Activated CD4-positive, alpha-beta memory T cell treated with anti-CD3 and anti-CD28 coated beads for 36 hours (primary cell): ENCODE data around the gene CADM2. TPM values are rescaled to one million over a fixed set of nuclear protein-coding genes. Genes with fewer than 3 reads are reported as not detected.

Experiments used
- CTCF ChIA-PET: fragments of 350-600 bp; sonication (Branson Sonifier 250); formaldehyde crosslinking; loops from one replicate; lab custom pipeline; 2021; ENCODE audit warnings: antibody characterized with exemption, inconsistent platforms; lab: Charles Lee
- POLR2A ChIA-PET: fragments of 350-600 bp; sonication (Branson Sonifier 250); formaldehyde crosslinking; loops from one replicate; lab custom pipeline; 2021; ENCODE audit warnings: antibody characterized with exemption; lab: Charles Lee
- DNase-seq: peaks from one replicate; pipeline ENCODE4 v3.0.0-alpha.2; 2020
- H3K27ac Mint-ChIP-seq: one replicate; pipeline ENCODE4 v1.8.0; 2021; ENCODE audit warnings: mixed read lengths
- H3K27me3 Mint-ChIP-seq: one replicate; pipeline ENCODE4 v1.8.0; 2021; ENCODE audit warnings: mixed read lengths
- H3K36me3 Mint-ChIP-seq: one replicate; pipeline ENCODE4 v1.8.0; 2021; ENCODE audit warnings: mixed read lengths
- H3K4me1 Mint-ChIP-seq: one replicate; pipeline ENCODE4 v1.8.0; 2021; ENCODE audit warnings: low read depth, mixed read lengths
- H3K4me3 Mint-ChIP-seq: one replicate; pipeline ENCODE4 v1.8.0; 2021; ENCODE audit warnings: mild to moderate bottlenecking, mixed read lengths
- H3K9me3 Mint-ChIP-seq: one replicate; pipeline ENCODE4 v1.8.0; 2021; ENCODE audit warnings: mixed read lengths
- intact Hi-C: fragments of 100-400 bp; cut with micrococcal nuclease; formaldehyde crosslinking; loops from one replicate; pipeline ENCODE4 v1.15.1; 2023
- total RNA-seq, 2 experiments: library from RNA; stranded (reverse); gene quantifications; one replicate each; pipeline ENCODE4 v1.2.3, GENCODE V29; 2021

The CADM2 gene
- total RNA-seq, 2 experiments from 2014 or later, result not detected

GRCh38 chr3:84989102-84989501, 30.3 kb downstream of the CADM2 start:
- Mint-ChIP-seq H3K4me3 (no peak overlapping the region), H3K4me1 (no peaks in the 10 kb centered on the region), H3K9me3 (peaks cover 3% of the 10 kb centered on the region), H3K27ac (no peak overlapping the region), H3K36me3 (no peaks in the 10 kb centered on the region), H3K27me3 (no peaks in the 10 kb centered on the region)
- CTCF ChIA-PET, result no interaction called here
- intact Hi-C loops, result no loop called here
- POLR2A ChIA-PET, result no interaction called here
- DNase-seq, result no peak

- POLR2A ChIA-PET, result no interaction called here
- CTCF ChIA-PET, result no interaction called here
- Mint-ChIP-seq H3K9me3 (peaks cover 3% of the 10 kb centered on the region), H3K36me3 (no peaks in the 10 kb centered on the region), H3K4me1 (no peaks in the 10 kb centered on the region), H3K27me3 (no peaks in the 10 kb centered on the region), H3K4me3 (no peak overlapping the region), H3K27ac (no peak overlapping the region)
- intact Hi-C loops, result no loop called here
- no peak for DNase-seq
Measured at GRCh38 chr3:84991422-84991900, 32.7 kb downstream of the CADM2 start.

GRCh38 chr3:84993956-84994355, 35.2 kb downstream of the CADM2 start:
- ChIA-PET POLR2A (no interaction called here), CTCF (no interaction called here)
- Mint-ChIP-seq H3K4me1 (no peaks in the 10 kb centered on the region), H3K27ac (no peak overlapping the region), H3K27me3 (no peaks in the 10 kb centered on the region), H3K9me3 (peaks cover 3% of the 10 kb centered on the region), H3K36me3 (no peaks in the 10 kb centered on the region), H3K4me3 (no peak overlapping the region)
- intact Hi-C loops, result no loop called here
- no peak for DNase-seq

GRCh38 chr3:84998545-84998944, 39.8 kb downstream of the CADM2 start:
- Mint-ChIP-seq H3K9me3 (no peaks in the 10 kb centered on the region), H3K27me3 (no peaks in the 10 kb centered on the region), H3K4me3 (no peak overlapping the region), H3K27ac (no peak overlapping the region), H3K4me1 (no peaks in the 10 kb centered on the region), H3K36me3 (no peaks in the 10 kb centered on the region)
- POLR2A ChIA-PET, result no interaction called here
- CTCF ChIA-PET, result no interaction called here
- intact Hi-C loops, result no loop called here
- no peak for DNase-seq

GRCh38 chr3:85003479-85003878, 44.7 kb downstream of the CADM2 start:
- Mint-ChIP-seq H3K36me3 (no peaks in the 10 kb centered on the region), H3K4me3 (no peak overlapping the region), H3K4me1 (no peaks in the 10 kb centered on the region), H3K9me3 (peaks cover 3% of the 10 kb centered on the region), H3K27ac (no peak overlapping the region), H3K27me3 (no peaks in the 10 kb centered on the region)
- DNase-seq, result no peak
- POLR2A ChIA-PET, result no interaction called here
- intact Hi-C loops, result no loop called here
- CTCF ChIA-PET, result no interaction called here

GRCh38 chr3:85004147-85004546, 45.4 kb downstream of the CADM2 start:
- Mint-ChIP-seq H3K4me3 (no peak overlapping the region), H3K27ac (no peak overlapping the region), H3K9me3 (peaks cover 5% of the 10 kb centered on the region), H3K27me3 (no peaks in the 10 kb centered on the region), H3K4me1 (no peaks in the 10 kb centered on the region), H3K36me3 (no peaks in the 10 kb centered on the region)
- CTCF ChIA-PET, result no interaction called here
- no peak for DNase-seq
- intact Hi-C loops, result no loop called here
- POLR2A ChIA-PET, result no interaction called here

GRCh38 chr3:85005946-85006345, 47.2 kb downstream of the CADM2 start:
- no peak for DNase-seq
- CTCF ChIA-PET, result no interaction called here
- POLR2A ChIA-PET, result no interaction called here
- Mint-ChIP-seq H3K4me3 (no peak overlapping the region), H3K27ac (no peak overlapping the region), H3K9me3 (peaks cover 9% of the 10 kb centered on the region), H3K27me3 (no peaks in the 10 kb centered on the region), H3K4me1 (no peaks in the 10 kb centered on the region), H3K36me3 (no peaks in the 10 kb centered on the region)
- intact Hi-C loops, result no loop called here

GRCh38 chr3:85007195-85008094, 48.7 kb downstream of the CADM2 start:
- Mint-ChIP-seq H3K27ac (no peak overlapping the region), H3K4me1 (no peaks in the 10 kb centered on the region), H3K9me3 (peaks cover 9% of the 10 kb centered on the region), H3K36me3 (no peaks in the 10 kb centered on the region), H3K4me3 (no peak overlapping the region), H3K27me3 (no peaks in the 10 kb centered on the region)
- DNase-seq, result no peak
- intact Hi-C loops, result no loop called here
- CTCF ChIA-PET, result no interaction called here
- POLR2A ChIA-PET, result no interaction called here

GRCh38 chr3:85020828-85021227, 62.0 kb downstream of the CADM2 start:
- POLR2A ChIA-PET, result no interaction called here
- H3K9me3 Mint-ChIP-seq, result peaks cover 5% of the 10 kb centered on the region
- no peak for DNase-seq
- no peak overlapping the region for H3K27ac Mint-ChIP-seq
- no peaks in the 10 kb centered on the region for H3K27me3 Mint-ChIP-seq
- no peaks in the 10 kb centered on the region for H3K36me3 Mint-ChIP-seq
- no peaks in the 10 kb centered on the region for H3K4me1 Mint-ChIP-seq
- no peak overlapping the region for H3K4me3 Mint-ChIP-seq
- CTCF ChIA-PET, result no interaction called here
- intact Hi-C loops, result no loop called here

- Mint-ChIP-seq H3K4me1 (no peaks in the 10 kb centered on the region), H3K27me3 (no peaks in the 10 kb centered on the region), H3K9me3 (peaks cover 9% of the 10 kb centered on the region), H3K4me3 (no peak overlapping the region), H3K27ac (no peak overlapping the region), H3K36me3 (no peaks in the 10 kb centered on the region)
- POLR2A ChIA-PET, result no interaction called here
- DNase-seq, result no peak
- CTCF ChIA-PET, result no interaction called here
- intact Hi-C loops, result no loop called here
Measured at GRCh38 chr3:85030052-85030451, 71.3 kb downstream of the CADM2 start.

- H3K9me3 Mint-ChIP-seq, result peaks cover 25% of the 10 kb centered on the region
- ChIA-PET CTCF (no interaction called here), POLR2A (no interaction called here)
- no peaks in the 10 kb centered on the region for H3K36me3 Mint-ChIP-seq
- H3K27ac Mint-ChIP-seq, result no peak overlapping the region
- H3K4me1 Mint-ChIP-seq, result no peaks in the 10 kb centered on the region
- no peak overlapping the region for H3K4me3 Mint-ChIP-seq
- no peaks in the 10 kb centered on the region for H3K27me3 Mint-ChIP-seq
- DNase-seq, result no peak
- intact Hi-C loops, result no loop called here
Measured at GRCh38 chr3:85037203-85037602, 78.4 kb downstream of the CADM2 start.

- intact Hi-C loops, result no loop called here
- Mint-ChIP-seq H3K9me3 (peaks cover 19% of the 10 kb centered on the region), H3K27ac (no peak overlapping the region), H3K36me3 (no peaks in the 10 kb centered on the region), H3K4me1 (no peaks in the 10 kb centered on the region), H3K27me3 (no peaks in the 10 kb centered on the region), H3K4me3 (no peak overlapping the region)
- ChIA-PET POLR2A (no interaction called here), CTCF (no interaction called here)
- no peak for DNase-seq
Measured at GRCh38 chr3:85041001-85041400, 82.2 kb downstream of the CADM2 start.

- no peaks in the 10 kb centered on the region for H3K36me3 Mint-ChIP-seq
- H3K4me3 Mint-ChIP-seq, result no peak overlapping the region
- peaks cover 19% of the 10 kb centered on the region for H3K9me3 Mint-ChIP-seq
- H3K27ac Mint-ChIP-seq, result no peak overlapping the region
- ChIA-PET CTCF (no interaction called here), POLR2A (no interaction called here)
- H3K4me1 Mint-ChIP-seq, result no peaks in the 10 kb centered on the region
- H3K27me3 Mint-ChIP-seq, result no peaks in the 10 kb centered on the region
- intact Hi-C loops, result no loop called here
- no peak for DNase-seq
Measured at GRCh38 chr3:85041562-85042055, 82.8 kb downstream of the CADM2 start.
